Mucosa of descending colon (tissue), 3 donors: ENCODE measurements around the gene MCL1. TPM values are rescaled to one million over a fixed set of nuclear protein-coding genes. Genes with fewer than 3 reads are reported as not detected.
"Not testable (repeated sequence)": the region's sequence is repeated elsewhere in the genome, so short reads cannot be mapped to it uniquely, and the experiment has no call there.

ENCODE experiments used
- ATAC-seq: fragments of 200-7000 bp; cut with Tn5 transposase; one replicate; pipeline ENCODE4 v1.9.1; 2020; ENCODE audit warnings: mild to moderate bottlenecking, moderate library complexity
- DNase-seq, 3 donors: peaks; one replicate each; pipeline ENCODE4 v3.0.0-alpha.2; 2020
- H3K36me3 ChIP-seq: fragments of 200-600 bp; one replicate; pipeline ENCODE4 v1.8.0; 2021; ENCODE audit warnings: low read depth, mild to moderate bottlenecking
- H3K4me1 ChIP-seq: fragments of 200-600 bp; one replicate; pipeline ENCODE4 v1.8.0; 2021; ENCODE audit warnings: low read depth, mild to moderate bottlenecking
- H3K4me3 ChIP-seq: fragments of 200-600 bp; one replicate; pipeline ENCODE4 v1.8.0; 2021; ENCODE audit warnings: mild to moderate bottlenecking
- H3K9me3 ChIP-seq: fragments of 200-600 bp; one replicate; pipeline ENCODE4 v1.8.0; 2021; ENCODE audit warnings: mild to moderate bottlenecking
- CTCF ChIP-seq: fragments of 200-600 bp; IDR thresholded peaks from one replicate; pipeline ENCODE4 v1.8.0; 2022; ENCODE audit warnings: antibody characterized with exemption, mild to moderate bottlenecking
- intact Hi-C, 2 donors: fragments of 100-400 bp; cut with DNase I in 1 of 2; cut with micrococcal nuclease in 1 of 2; formaldehyde crosslinking; loops; one replicate each; pipeline versions ENCODE4 v1.11.0 to v1.11.1; 2022; cut with DNase I, micrococcal nuclease
- total RNA-seq, 3 donors: library from RNA; stranded (reverse); fragmentation: NEBNext Ultra II Directional in 2 of 3; extraction: Animal tissue kit (Norgen Biotek cat#: 25700) in 2 of 3; gene quantifications; one replicate each; pipeline versions ENCODE4 v1.2.1 to v1.2.4, GENCODE V29; 2021 to 2023
- donor health status: DM: no; HTN: no; CAD: no; lungs with moderate emphysema.
- donor health status: DM: no; HTN: no; CAD: no.
- donor health status: DM: no; HTN: yes; CAD: no.

MCL1 gene
- total RNA-seq, 3 donors from 2014 or later = 221 to 258 (median 236) TPM

GRCh38 chr1:150606463-150607142 is 27.2 kb upstream of the MCL1 start:
- TF ChIP-seq CTCF = no peak
- no peak overlapping the region for H3K4me3 ChIP-seq
- no peaks in the 10 kb centered on the region for H3K36me3 ChIP-seq
- intact Hi-C loops = no loop called here
- H3K9me3 ChIP-seq = no peaks in the 10 kb centered on the region
- H3K4me1 ChIP-seq = peaks cover 19% of the 10 kb centered on the region
- ATAC-seq = no peak
- DNase-seq = no peak

GRCh38 chr1:150605451-150605731 is 26.0 kb upstream of the MCL1 start:
- H3K36me3 ChIP-seq, H3K9me3 ChIP-seq, H3K4me3 ChIP-seq, DNase-seq, intact Hi-C loops, ATAC-seq, H3K4me1 ChIP-seq: not testable (repeated sequence)

- intact Hi-C loops = no loop called here
- peaks cover 3% of the 10 kb centered on the region for H3K4me1 ChIP-seq
- no peak overlapping the region for H3K4me3 ChIP-seq
- DNase-seq = no peak
- no peaks in the 10 kb centered on the region for H3K9me3 ChIP-seq
- ATAC-seq = no peak
- no peak for TF ChIP-seq CTCF
- H3K36me3 ChIP-seq = no peaks in the 10 kb centered on the region
Measured at GRCh38 chr1:150604226-150604588, 24.8 kb upstream of the MCL1 start.

- Histone ChIP-seq H3K36me3 (no peaks in the 10 kb centered on the region), H3K4me1 (peaks cover 3% of the 10 kb centered on the region), H3K4me3 (no peak overlapping the region), H3K9me3 (no peaks in the 10 kb centered on the region)
- no peak for DNase-seq
- no peak for TF ChIP-seq CTCF
- no peak for ATAC-seq
- intact Hi-C loops = no loop called here
Measured at GRCh38 chr1:150603711-150604110, 24.3 kb upstream of the MCL1 start.

- H3K9me3 ChIP-seq, ATAC-seq, H3K4me1 ChIP-seq, DNase-seq, H3K4me3 ChIP-seq, H3K36me3 ChIP-seq, intact Hi-C loops: not testable (repeated sequence)
Measured at GRCh38 chr1:150602372-150602771, 23.0 kb upstream of the MCL1 start.

GRCh38 chr1:150601540-150601939 is 22.1 kb upstream of the MCL1 start:
- Histone ChIP-seq H3K4me3 (no peak overlapping the region), H3K4me1 (peaks cover 3% of the 10 kb centered on the region), H3K36me3 (no peaks in the 10 kb centered on the region), H3K9me3 (no peaks in the 10 kb centered on the region)
- no peak for DNase-seq
- no peak for ATAC-seq
- intact Hi-C loops = no loop called here
- TF ChIP-seq CTCF = no peak

GRCh38 chr1:150598346-150598745 is 18.9 kb upstream of the MCL1 start:
- H3K36me3 ChIP-seq, H3K4me3 ChIP-seq, ATAC-seq, H3K9me3 ChIP-seq, H3K4me1 ChIP-seq, DNase-seq, intact Hi-C loops: not testable (repeated sequence)
